Hepatocyte (in vitro differentiated cells): ENCODE results near the gene OPA3. TPM values are rescaled to one million over a fixed set of nuclear protein-coding genes. Genes with fewer than 3 reads are reported as not detected.

Source experiments
- DNase-seq: peaks from one replicate; pipeline ENCODE4 v3.0.0-alpha.2; 2016; ENCODE audit warnings: low spot score
- H2AFZ ChIP-seq: fragments of 200-600 bp; sonication (generic); 2 replicates; pipeline ENCODE4 v1.6.0; 2016; ENCODE audit warnings: antibody characterized with exemption, mild to moderate bottlenecking
- H3K27ac ChIP-seq: fragments of 200-600 bp; sonication (generic); 2 replicates; pipeline ENCODE4 v1.5.1; 2016; ENCODE audit warnings: mild to moderate bottlenecking
- H3K27me3 ChIP-seq: fragments of 200-600 bp; sonication (generic); 2 replicates; pipeline ENCODE4 v1.6.1; 2016
- H3K36me3 ChIP-seq: fragments of 200-600 bp; sonication (generic); replicated peaks from 2 replicates; pipeline ENCODE4 v1.5.1; 2016; ENCODE audit warnings: low read depth; ENCODE audit not compliant: insufficient read depth
- H3K4me1 ChIP-seq: fragments of 200-600 bp; sonication (generic); 2 replicates; pipeline ENCODE4 v1.5.1; 2016; ENCODE audit warnings: mild to moderate bottlenecking, moderate library complexity; ENCODE audit not compliant: insufficient read depth
- H3K4me2 ChIP-seq: fragments of 200-600 bp; sonication (generic); 2 replicates; pipeline ENCODE4 v1.6.0; 2016
- H3K4me3 ChIP-seq: fragments of 200-600 bp; sonication (generic); 2 replicates; pipeline ENCODE4 v1.5.1; 2016; ENCODE audit warnings: mild to moderate bottlenecking
- H3K79me2 ChIP-seq: fragments of 200-600 bp; sonication (generic); 2 replicates; pipeline ENCODE4 v1.6.0; 2017; ENCODE audit warnings: mild to moderate bottlenecking
- H3K9me2 ChIP-seq: fragments of 200-600 bp; sonication (generic); replicated peaks from 2 replicates; pipeline ENCODE4 v1.6.0; 2017; ENCODE audit warnings: mild to moderate bottlenecking; ENCODE audit not compliant: insufficient read depth
- H3K9me3 ChIP-seq: fragments of 200-600 bp; sonication (generic); 2 replicates; pipeline ENCODE4 v1.5.1; 2016; ENCODE audit warnings: low read depth, mild to moderate bottlenecking
- H4K20me1 ChIP-seq: fragments of 200-600 bp; sonication (generic); 2 replicates; pipeline ENCODE4 v1.6.0; 2016; ENCODE audit warnings: mild to moderate bottlenecking; ENCODE audit not compliant: insufficient read depth, poor library complexity, severe bottlenecking
- CTCF ChIP-seq: fragments of 200-600 bp; sonication (generic); IDR thresholded peaks from 2 replicates; pipeline ENCODE4 v1.5.1; 2016; ENCODE audit warnings: antibody characterized with exemption, mild to moderate bottlenecking; ENCODE audit not compliant: poor library complexity
- EZH2 ChIP-seq: fragments of 200-600 bp; sonication (generic); IDR thresholded peaks from 2 replicates; pipeline ENCODE4 v1.6.1; 2016; ENCODE audit warnings: antibody characterized with exemption, mild to moderate bottlenecking, borderline replicate concordance
- EZH2phosphoT487 ChIP-seq: fragments of 200-600 bp; sonication (generic); IDR thresholded peaks from one replicate; pipeline ENCODE4 v1.6.1; 2018; ENCODE audit warnings: antibody characterized with exemption, mild to moderate bottlenecking, low read depth, moderate library complexity; ENCODE audit not compliant: unreplicated experiment, severe bottlenecking
- WGBS: methylation state at CpG from one replicate; pipeline ENCODE4 v1.1.6; 2016; ENCODE audit warnings: low lambda C conversion rate; ENCODE audit errors: missing lambda C conversion rate; 5-methylcytosine and 5-hydroxymethylcytosine counted together
- polyA plus RNA-seq: library from polyadenylated mRNA; unstranded; fragments of >200 nt; fragmentation: Nextera tagmentation; extraction: Ambion mirVana; gene quantifications from 2 replicates; pipeline ENCODE4 v1.2.1, GENCODE V29; 2016
- total RNA-seq: library from RNA; depleted of rRNA; stranded (reverse); fragments of >200 nt; gene quantifications from 2 replicates; pipeline ENCODE4 v1.2.3, GENCODE V29; 2014

OPA3 gene
- total and polyA plus RNA-seq, 2 experiments from 2014 or later: 15.0 to 15.1 TPM

GRCh38 chr19:45508417-45508860, 76.2 kb downstream of the OPA3 start:
- H3K27ac ChIP-seq: peak overlapping the region; percentile 98
- peaks cover 15% of the 10 kb centered on the region for H3K4me1 ChIP-seq
- no peaks in the 10 kb centered on the region for H3K9me3 ChIP-seq
- no peaks in the 10 kb centered on the region for H3K9me2 ChIP-seq
- no peak overlapping the region for H2AFZ ChIP-seq
- 3% methylated on average over 15 of the region's 26 CpGs for WGBS
- peaks cover 12% of the 10 kb centered on the region for H4K20me1 ChIP-seq
- no peaks in the 10 kb centered on the region for H3K36me3 ChIP-seq
- H3K4me3 ChIP-seq: peak overlapping the region; percentile 98
- H3K27me3 ChIP-seq: no peaks in the 10 kb centered on the region
- TF ChIP-seq EZH2phosphoT487: no peak
- TF ChIP-seq EZH2: no peak
- peak overlapping the region; percentile 91 for H3K4me2 ChIP-seq
- peaks cover 63% of the 10 kb centered on the region for H3K79me2 ChIP-seq
- peak; percentile 86 for DNase-seq

GRCh38 chr19:45507872-45508416, 76.7 kb downstream of the OPA3 start:
- no peak overlapping the region for H2AFZ ChIP-seq
- H3K27me3 ChIP-seq: no peaks in the 10 kb centered on the region
- H3K4me3 ChIP-seq: peak overlapping the region; percentile 98
- H3K9me3 ChIP-seq: no peaks in the 10 kb centered on the region
- WGBS: under 1% methylated on average over 22 of the region's 22 CpGs
- H3K9me2 ChIP-seq: no peaks in the 10 kb centered on the region
- H3K4me1 ChIP-seq: peaks cover 15% of the 10 kb centered on the region
- TF ChIP-seq EZH2 (no peak), EZH2phosphoT487 (no peak), CTCF (no peak)
- peaks cover 12% of the 10 kb centered on the region for H4K20me1 ChIP-seq
- H3K79me2 ChIP-seq: peaks cover 58% of the 10 kb centered on the region
- peak overlapping the region; percentile 98 for H3K27ac ChIP-seq
- no peaks in the 10 kb centered on the region for H3K36me3 ChIP-seq
- peak overlapping the region; percentile 91 for H3K4me2 ChIP-seq
- no peak for DNase-seq

GRCh38 chr19:45506989-45507871, 77.4 kb downstream of the OPA3 start, which contains the start of gene VASP:
VASP (plus strand) TSS chr19:45507479; CDS start chr19:45507772, 293 bp downstream.
- 2% methylated on average over 39 of the region's 65 CpGs for WGBS
- Histone ChIP-seq H3K27me3 (no peaks in the 10 kb centered on the region), H2AFZ (peak within 1 kb of the TSS; percentile 83), H3K9me3 (no peaks in the 10 kb centered on the region), H3K27ac (peak within 1 kb of the TSS; percentile 98), H3K4me2 (peak within 1 kb of the TSS; percentile 91), H3K9me2 (no peaks in the 10 kb centered on the region), H3K36me3 (no peaks in the 10 kb centered on the region), H3K4me3 (peak within 1 kb of the TSS; percentile 98), H4K20me1 (peaks cover 12% of the 10 kb centered on the region), H3K4me1 (peaks cover 15% of the 10 kb centered on the region), H3K79me2 (peaks cover 51% of the 10 kb centered on the region)
- peak; percentile 93 for DNase-seq
- TF ChIP-seq EZH2 (no peak), CTCF (no peak), EZH2phosphoT487 (no peak)
